Stimulated activated CD4-positive, alpha-beta T cell treated with anti-CD3 and anti-CD28 coated beads, Interleukin-2, amount 100 ng/mL, for 48 hours (primary cell): Measurements from ENCODE around the gene FREY1.

ENCODE experiments used
- DNase-seq, 2 donors: peaks; one replicate each; pipeline ENCODE4 v3.0.0-alpha.2; 2020

Gene FREY1

GRCh38 chr11:45906965-45907611 is at the start of gene FREY1:
Gene FREY1, minus strand, starts transcription at chr11:45907271. Its CDS starts 26 bp downstream, at chr11:45907245.
- no peak for DNase-seq

- DNase-seq, result no peak
These were observed 42.9 kb upstream of the FREY1 start for GRCh38 chr11:45949992-45950407.

GRCh38 chr11:45948356-45948755 is 41.3 kb upstream of the FREY1 start:
- DNase-seq, result no peak

- no peak for DNase-seq
These were observed 40.8 kb upstream of the FREY1 start for GRCh38 chr11:45947885-45948284.

GRCh38 chr11:45945397-45945999 is 38.4 kb upstream of the FREY1 start:
- DNase-seq, result no peak

GRCh38 chr11:45942381-45942780 is 35.3 kb upstream of the FREY1 start:
- DNase-seq, result no peak

- DNase-seq, result no peak
These were observed 34.2 kb upstream of the FREY1 start for GRCh38 chr11:45941285-45941684.

- DNase-seq, result no peak
These were observed 32.8 kb upstream of the FREY1 start for GRCh38 chr11:45939836-45940235.

GRCh38 chr11:45937916-45938315 is 30.8 kb upstream of the FREY1 start:
- no peak for DNase-seq

- no peak for DNase-seq
These were observed 29.5 kb upstream of the FREY1 start for GRCh38 chr11:45936511-45937054.

- no peak for DNase-seq
These were observed 28.4 kb upstream of the FREY1 start for GRCh38 chr11:45935349-45936064.

GRCh38 chr11:45934580-45935318 is 27.7 kb upstream of the FREY1 start:
- no peak for DNase-seq

- no peak for DNase-seq
These were observed 26.9 kb upstream of the FREY1 start for GRCh38 chr11:45933846-45934579.

GRCh38 chr11:45933131-45933831 is 26.2 kb upstream of the FREY1 start:
- no peak for DNase-seq

GRCh38 chr11:45932217-45932616 is 25.1 kb upstream of the FREY1 start:
- DNase-seq, result no peak

- DNase-seq, result no peak
These were observed 24.7 kb upstream of the FREY1 start for GRCh38 chr11:45931739-45932138.

- DNase-seq, result no peak
These were observed 24.0 kb upstream of the FREY1 start for GRCh38 chr11:45930951-45931570.

- no peak for DNase-seq
These were observed 23.1 kb upstream of the FREY1 start for GRCh38 chr11:45930031-45930794.

GRCh38 chr11:45929486-45930030 is 22.5 kb upstream of the FREY1 start:
- DNase-seq, result no peak

- DNase-seq, result no peak
These were observed 21.6 kb upstream of the FREY1 start for GRCh38 chr11:45928535-45929215.
